ENCODE measurements around the gene TMTC1.

Gene TMTC1

DNA sequence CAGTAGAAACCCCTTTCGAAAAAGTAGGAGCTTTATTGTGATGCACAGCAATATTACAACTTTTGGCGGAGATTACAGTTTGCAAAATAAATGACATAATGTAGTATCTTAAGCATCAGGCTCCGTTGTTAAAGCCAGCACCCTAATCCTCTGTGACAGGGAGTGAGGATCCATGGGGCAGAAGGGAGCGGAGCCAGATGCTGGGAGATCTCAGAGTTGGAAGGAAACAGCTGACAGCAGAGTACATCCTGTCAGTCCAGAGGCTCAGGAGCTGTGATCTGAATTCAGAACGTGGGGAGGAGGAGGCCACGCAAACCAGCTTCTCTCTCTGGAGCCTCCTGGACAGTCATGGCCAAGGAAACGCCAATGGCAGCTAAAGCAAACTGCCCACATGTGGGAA lies 55.7 kb downstream of the TMTC1 start:
- DNase-seq (ENCODE audit: extremely low read depth, low read depth), result no peak
- TF ChIP-seq, protein P1, sequence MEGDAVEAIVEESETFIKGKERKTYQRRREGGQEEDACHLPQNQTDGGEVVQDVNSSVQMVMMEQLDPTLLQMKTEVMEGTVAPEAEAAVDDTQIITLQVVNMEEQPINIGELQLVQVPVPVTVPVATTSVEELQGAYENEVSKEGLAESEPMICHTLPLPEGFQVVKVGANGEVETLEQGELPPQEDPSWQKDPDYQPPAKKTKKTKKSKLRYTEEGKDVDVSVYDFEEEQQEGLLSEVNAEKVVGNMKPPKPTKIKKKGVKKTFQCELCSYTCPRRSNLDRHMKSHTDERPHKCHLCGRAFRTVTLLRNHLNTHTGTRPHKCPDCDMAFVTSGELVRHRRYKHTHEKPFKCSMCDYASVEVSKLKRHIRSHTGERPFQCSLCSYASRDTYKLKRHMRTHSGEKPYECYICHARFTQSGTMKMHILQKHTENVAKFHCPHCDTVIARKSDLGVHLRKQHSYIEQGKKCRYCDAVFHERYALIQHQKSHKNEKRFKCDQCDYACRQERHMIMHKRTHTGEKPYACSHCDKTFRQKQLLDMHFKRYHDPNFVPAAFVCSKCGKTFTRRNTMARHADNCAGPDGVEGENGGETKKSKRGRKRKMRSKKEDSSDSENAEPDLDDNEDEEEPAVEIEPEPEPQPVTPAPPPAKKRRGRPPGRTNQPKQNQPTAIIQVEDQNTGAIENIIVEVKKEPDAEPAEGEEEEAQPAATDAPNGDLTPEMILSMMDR (IDR thresholded peaks at IDR 0.05; ENCODE audit: low read depth, low read length, missing control alignments), result no peak
- no peak overlapping the region for H3K4me3 ChIP-seq (replicated peaks; ENCODE audit: low read depth, low read length)

DNA sequence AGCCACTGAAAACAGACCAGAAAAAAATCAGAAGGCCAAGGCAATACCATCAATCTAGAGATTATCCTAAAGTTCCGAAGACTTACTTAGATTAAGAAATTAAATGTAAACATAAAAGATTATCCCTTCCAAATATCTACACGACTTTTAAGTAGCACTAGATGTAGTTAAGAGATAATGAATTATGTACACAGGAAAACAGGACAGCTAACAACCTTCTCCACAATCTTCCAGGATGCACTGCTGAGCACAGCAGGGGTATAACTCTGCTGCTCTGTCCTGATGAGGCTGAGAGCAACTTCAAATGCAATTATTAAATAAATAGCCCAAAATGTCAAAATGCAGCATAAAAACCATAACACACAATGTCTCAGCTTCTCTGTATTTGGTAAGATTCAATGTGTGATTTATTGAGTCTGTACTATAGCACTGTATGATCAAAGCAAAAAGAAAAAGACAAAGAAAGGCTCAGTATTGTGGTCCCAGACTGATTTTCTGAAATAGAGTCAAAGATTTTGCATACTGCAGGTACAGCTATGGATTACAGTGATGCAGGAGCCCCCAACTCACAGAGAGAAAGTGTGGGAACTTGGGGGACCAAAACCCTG lies 56.9 kb downstream of the TMTC1 start:
- no peak overlapping the region for H3K4me3 ChIP-seq (replicated peaks; ENCODE audit: low read depth, low read length)
- DNase-seq (ENCODE audit: extremely low read depth, low read depth), result no peak
- TF ChIP-seq, protein P1 (IDR thresholded peaks at IDR 0.05; ENCODE audit: low read depth, low read length, missing control alignments), result no peak

DNA sequence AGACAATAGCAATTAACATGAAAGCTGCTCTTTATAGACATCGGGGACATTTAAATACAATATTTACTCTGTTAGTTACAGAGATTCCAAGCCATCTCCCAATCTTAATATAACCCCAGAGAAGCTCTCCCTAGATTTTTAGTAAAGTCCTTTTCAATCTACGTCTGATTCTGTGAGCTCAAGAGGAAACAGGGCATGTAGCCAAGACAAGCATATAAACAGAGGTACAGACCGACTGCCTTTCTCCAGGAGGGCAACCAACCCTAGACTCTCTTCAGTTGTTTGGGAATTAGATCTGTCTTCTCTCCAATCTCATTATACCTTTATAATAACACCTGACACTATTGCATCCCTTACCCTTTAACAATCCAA lies 57.4 kb downstream of the TMTC1 start:
- H3K4me3 ChIP-seq (replicated peaks; ENCODE audit: low read depth, low read length), result no peak overlapping the region
- no peak for DNase-seq (ENCODE audit: extremely low read depth, low read depth)
- TF ChIP-seq, protein P1 (IDR thresholded peaks at IDR 0.05; ENCODE audit: low read depth, low read length, missing control alignments), result no peak

DNA sequence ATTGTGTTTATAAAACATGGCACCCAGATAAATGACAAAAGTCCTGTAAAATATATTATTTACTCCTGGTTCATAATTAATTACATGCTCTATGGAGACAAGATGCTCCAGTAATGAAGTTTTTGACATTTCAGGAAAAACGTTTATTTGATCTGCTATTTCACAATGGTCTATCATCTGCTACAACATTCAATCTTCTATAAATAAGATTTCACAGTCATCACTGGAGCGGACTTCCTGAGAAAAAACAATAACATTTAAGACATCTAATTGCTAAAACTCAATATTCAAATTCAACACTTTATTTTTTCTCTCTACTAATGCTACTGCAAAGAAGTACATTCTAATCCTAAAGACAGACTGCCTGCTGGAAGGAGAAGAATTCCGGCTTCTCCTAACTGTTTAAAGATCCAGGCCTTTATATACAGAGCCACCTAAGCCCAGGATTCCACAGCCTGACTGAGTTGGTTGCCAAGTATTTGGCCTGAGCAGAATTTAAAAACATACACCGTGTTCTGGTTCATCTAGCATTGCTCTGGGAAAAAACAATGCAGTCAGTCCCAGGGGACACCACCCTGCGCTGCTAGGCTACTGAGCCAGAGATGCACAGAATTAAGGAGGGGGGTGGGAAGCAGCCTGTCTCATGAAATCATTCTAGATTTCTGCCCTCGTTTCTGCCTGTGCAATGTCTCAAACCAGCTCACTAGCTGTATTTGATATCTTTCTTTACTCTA lies 58.0 kb downstream of the TMTC1 start:
- TF ChIP-seq, protein P1 (IDR thresholded peaks at IDR 0.05; ENCODE audit: low read depth, low read length, missing control alignments), result no peak
- no peak for DNase-seq (ENCODE audit: extremely low read depth, low read depth)
- H3K4me3 ChIP-seq (replicated peaks; ENCODE audit: low read depth, low read length), result no peak overlapping the region

DNA sequence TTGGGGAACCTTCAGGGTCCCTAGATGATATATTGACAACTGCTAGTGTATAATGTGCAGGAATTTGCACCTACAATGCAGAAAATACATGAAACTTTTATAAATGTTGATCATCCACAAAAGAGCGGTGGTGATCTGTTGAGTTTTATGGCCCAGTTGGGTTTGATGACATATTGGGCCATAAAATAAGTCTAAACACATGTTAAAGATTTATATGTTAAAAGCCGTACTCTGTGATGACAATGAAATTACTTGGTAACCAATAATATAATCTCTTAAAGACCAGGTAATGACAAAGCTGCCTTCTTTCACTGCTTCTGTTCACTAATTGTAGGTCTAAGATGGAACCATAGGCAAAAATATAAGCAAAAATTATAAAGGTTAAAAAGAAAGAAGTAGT lies 61.6 kb downstream of the TMTC1 start:
- TF ChIP-seq, protein P1 (IDR thresholded peaks at IDR 0.05; ENCODE audit: low read depth, low read length, missing control alignments), result no peak
- H3K4me3 ChIP-seq (replicated peaks; ENCODE audit: low read depth, low read length), result no peak overlapping the region
- no peak for DNase-seq (ENCODE audit: extremely low read depth, low read depth)

DNA sequence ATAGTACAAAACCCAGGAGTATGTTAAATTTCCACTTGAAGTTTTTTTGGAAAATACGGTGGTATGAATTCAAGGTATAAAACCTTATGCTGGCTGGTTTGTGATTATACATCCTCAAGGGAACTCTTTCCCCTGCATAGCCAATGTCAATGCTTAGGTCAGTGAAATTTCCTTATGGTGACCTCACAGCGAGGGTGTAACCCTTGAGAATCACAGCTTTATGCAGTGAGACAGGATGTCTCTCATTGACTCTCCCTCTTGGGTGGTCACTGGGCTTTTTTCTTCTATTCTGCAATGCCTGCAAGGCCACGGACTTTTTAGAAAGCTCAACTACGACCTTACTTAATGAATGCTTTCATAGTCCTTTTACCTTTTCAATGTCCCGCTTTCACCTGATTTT lies 64.4 kb downstream of the TMTC1 start:
- TF ChIP-seq, protein P1 (IDR thresholded peaks at IDR 0.05; ENCODE audit: low read depth, low read length, missing control alignments), result no peak
- no peak for DNase-seq (ENCODE audit: extremely low read depth, low read depth)
- no peak overlapping the region for H3K4me3 ChIP-seq (replicated peaks; ENCODE audit: low read depth, low read length)

Data from HFF-Myc (cell line).